Cardiac muscle cell (in vitro differentiated cells and primary cell): ENCODE results near the gene GNPTAB. TPM values are rescaled to one million over a fixed set of nuclear protein-coding genes. Genes with fewer than 3 reads are reported as not detected.

Experiments
- DNase-seq, 2 donors: peaks; one replicate each; pipeline versions ENCODE4 v3.0.0 to v3.0.0-alpha.2; 2010 to 2017; ENCODE audit warnings: low read depth in 1 of 2, low spot score in 1 of 2
- H3K27ac ChIP-seq: fragments of 200-600 bp; sonication (generic); 2 replicates; pipeline ENCODE4 v1.5.1; 2016
- H3K27me3 ChIP-seq: fragments of 200-600 bp; sonication (generic); 2 replicates; pipeline ENCODE4 v1.6.0; 2016; ENCODE audit warnings: control low read depth
- H3K36me3 ChIP-seq: fragments of 200-600 bp; sonication (generic); 2 replicates; pipeline ENCODE4 v1.5.1; 2016; ENCODE audit warnings: control low read depth
- H3K4me1 ChIP-seq: fragments of 200-600 bp; sonication (generic); 2 replicates; pipeline ENCODE4 v1.8.1; 2017; ENCODE audit warnings: low read depth, mild to moderate bottlenecking, mixed run types
- H3K4me3 ChIP-seq: fragments of 200-600 bp; sonication (generic); 2 replicates; pipeline ENCODE4 v1.5.1; 2016; ENCODE audit warnings: mild to moderate bottlenecking
- H3K9me3 ChIP-seq: fragments of 200-600 bp; sonication (generic); 2 replicates; pipeline ENCODE4 v1.5.1; 2017; ENCODE audit warnings: low read depth, mild to moderate bottlenecking, control low read depth
- polyA plus RNA-seq: library from polyadenylated mRNA; unstranded; fragments of >200 nt; fragmentation: Nextera tagmentation; extraction: Ambion mirVana; gene quantifications from 2 replicates; pipeline ENCODE4 v1.2.1, GENCODE V29; 2016
- total RNA-seq: library from RNA; depleted of rRNA; stranded (reverse); fragments of >200 nt; gene quantifications from 2 replicates; pipeline ENCODE4 v1.2.3, GENCODE V29; 2016
- TF ChIP-seq, protein P1 (sequence below): IDR thresholded peaks from 2 replicates; pipeline ENCODE4 v1.5.1; 2012; ENCODE audit warnings: low read depth, mild to moderate bottlenecking, low read length

GNPTAB gene
- total and polyA plus RNA-seq, 2 experiments from 2014 or later, result 4.0 to 6.2 TPM

DNA sequence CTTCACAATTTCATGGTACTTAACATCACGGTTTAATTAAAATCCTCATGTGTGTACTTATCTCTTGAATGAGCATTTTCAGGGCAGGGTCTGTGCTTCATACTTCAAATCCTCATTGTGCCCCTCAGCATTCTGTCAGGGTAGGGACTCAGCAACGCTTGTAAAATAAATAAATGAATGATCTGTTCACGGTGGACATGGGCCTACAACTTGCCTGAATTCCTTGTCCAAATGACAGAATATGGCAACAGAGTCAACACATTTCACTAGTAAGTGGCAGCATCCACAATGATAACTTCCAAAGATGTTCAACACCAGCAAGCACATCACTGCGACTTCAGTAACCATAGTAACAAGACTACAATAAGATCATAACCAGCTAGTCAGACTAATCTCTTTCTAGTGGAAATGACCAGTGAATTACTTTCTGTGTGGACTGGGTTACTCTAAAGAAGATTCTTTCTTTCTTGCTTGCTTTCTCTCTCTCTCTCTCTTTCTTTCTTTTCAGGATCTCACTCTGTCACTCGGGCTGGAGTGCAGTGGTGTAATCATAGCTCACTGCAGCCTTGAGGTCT is 14.5 kb upstream of the GNPTAB start:
- H3K4me1 ChIP-seq, result no peaks in the 10 kb centered on the region
- H3K27ac ChIP-seq, result no peak overlapping the region
- H3K36me3 ChIP-seq, result no peaks in the 10 kb centered on the region
- no peaks in the 10 kb centered on the region for H3K27me3 ChIP-seq
- TF ChIP-seq, protein P1, sequence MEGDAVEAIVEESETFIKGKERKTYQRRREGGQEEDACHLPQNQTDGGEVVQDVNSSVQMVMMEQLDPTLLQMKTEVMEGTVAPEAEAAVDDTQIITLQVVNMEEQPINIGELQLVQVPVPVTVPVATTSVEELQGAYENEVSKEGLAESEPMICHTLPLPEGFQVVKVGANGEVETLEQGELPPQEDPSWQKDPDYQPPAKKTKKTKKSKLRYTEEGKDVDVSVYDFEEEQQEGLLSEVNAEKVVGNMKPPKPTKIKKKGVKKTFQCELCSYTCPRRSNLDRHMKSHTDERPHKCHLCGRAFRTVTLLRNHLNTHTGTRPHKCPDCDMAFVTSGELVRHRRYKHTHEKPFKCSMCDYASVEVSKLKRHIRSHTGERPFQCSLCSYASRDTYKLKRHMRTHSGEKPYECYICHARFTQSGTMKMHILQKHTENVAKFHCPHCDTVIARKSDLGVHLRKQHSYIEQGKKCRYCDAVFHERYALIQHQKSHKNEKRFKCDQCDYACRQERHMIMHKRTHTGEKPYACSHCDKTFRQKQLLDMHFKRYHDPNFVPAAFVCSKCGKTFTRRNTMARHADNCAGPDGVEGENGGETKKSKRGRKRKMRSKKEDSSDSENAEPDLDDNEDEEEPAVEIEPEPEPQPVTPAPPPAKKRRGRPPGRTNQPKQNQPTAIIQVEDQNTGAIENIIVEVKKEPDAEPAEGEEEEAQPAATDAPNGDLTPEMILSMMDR, result no peak
- H3K4me3 ChIP-seq, result no peak overlapping the region
- H3K9me3 ChIP-seq, result no peaks in the 10 kb centered on the region
- no peak for DNase-seq

DNA sequence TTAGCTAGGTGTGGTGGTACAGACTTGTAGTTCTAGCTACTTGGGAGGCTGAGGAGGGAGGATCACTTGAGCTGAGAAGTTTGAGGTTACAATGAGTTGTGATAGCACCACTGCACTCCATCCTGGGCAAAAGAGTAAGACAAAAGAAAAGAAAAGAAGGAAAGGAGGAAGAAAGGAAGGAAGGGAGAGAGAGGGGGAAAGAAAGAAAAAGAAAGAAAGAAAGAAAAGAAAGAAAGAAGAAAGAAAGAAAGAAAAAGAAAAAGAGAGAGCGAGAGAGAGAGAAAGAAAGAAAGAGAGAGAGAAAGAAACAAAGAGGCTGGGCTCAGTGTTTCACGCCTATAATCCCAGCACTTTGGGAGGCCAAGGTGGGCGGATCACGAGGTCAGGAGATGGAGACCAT is 10.3 kb upstream of the GNPTAB start:
- TF ChIP-seq, protein P1, result no peak
- H3K4me3 ChIP-seq, result no peak overlapping the region
- H3K36me3 ChIP-seq, result no peaks in the 10 kb centered on the region
- no peak for DNase-seq
- H3K4me1 ChIP-seq, result no peaks in the 10 kb centered on the region
- H3K27me3 ChIP-seq, result no peaks in the 10 kb centered on the region
- H3K27ac ChIP-seq, result no peak overlapping the region
- H3K9me3 ChIP-seq, result no peaks in the 10 kb centered on the region

DNA sequence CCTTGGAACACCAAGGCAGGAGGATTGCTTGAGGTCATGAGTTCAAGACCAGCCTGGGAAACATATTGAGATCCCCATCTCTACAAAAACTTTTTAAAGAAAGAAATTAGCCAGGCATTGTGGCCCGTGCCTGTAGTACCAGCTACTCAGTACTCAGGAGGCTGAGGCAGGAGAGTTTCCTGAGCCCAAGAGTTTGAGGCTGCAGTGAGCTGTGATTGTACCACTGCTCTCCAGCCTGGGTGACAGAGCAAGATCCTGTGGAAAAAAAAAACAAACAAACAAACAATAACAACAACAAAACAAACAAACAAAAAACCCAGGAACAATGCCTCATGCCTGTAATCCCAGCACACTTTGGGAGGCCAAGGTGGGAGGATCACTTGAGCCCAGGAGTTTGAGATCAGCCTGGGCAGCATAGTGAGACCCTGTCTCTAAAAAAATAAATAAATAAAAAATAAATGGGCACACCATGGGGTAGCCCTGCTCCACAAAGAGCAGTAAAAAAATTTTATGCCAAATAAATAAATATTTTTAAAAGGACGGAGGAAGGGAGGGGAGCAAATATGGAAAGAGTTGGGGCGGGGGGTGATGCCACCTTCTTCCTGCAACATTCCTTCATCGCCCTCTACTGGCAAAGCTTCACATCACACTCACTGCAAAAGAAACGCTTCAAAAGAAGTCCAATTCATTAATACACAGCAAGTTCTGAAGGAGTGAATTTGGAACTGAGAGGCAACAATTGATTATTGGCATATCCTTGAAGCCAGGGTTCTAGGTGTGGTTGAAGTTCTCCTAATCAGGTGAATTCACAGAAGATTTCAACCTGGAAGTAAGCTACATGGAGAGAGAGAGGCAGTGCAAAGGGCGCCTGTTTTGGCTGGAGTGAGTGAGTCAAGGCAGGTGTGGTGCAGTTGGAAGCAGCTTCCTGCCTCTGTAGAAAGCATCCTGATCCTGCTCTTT is 8.8 kb upstream of the GNPTAB start:
- Histone ChIP-seq H3K4me1 (no peaks in the 10 kb centered on the region), H3K9me3 (no peaks in the 10 kb centered on the region), H3K4me3 (no peak overlapping the region), H3K36me3 (no peaks in the 10 kb centered on the region), H3K27me3 (no peaks in the 10 kb centered on the region), H3K27ac (no peak overlapping the region)
- TF ChIP-seq, protein P1, result peak; percentile 91
- DNase-seq, result peak; percentile 60 to 78

DNA sequence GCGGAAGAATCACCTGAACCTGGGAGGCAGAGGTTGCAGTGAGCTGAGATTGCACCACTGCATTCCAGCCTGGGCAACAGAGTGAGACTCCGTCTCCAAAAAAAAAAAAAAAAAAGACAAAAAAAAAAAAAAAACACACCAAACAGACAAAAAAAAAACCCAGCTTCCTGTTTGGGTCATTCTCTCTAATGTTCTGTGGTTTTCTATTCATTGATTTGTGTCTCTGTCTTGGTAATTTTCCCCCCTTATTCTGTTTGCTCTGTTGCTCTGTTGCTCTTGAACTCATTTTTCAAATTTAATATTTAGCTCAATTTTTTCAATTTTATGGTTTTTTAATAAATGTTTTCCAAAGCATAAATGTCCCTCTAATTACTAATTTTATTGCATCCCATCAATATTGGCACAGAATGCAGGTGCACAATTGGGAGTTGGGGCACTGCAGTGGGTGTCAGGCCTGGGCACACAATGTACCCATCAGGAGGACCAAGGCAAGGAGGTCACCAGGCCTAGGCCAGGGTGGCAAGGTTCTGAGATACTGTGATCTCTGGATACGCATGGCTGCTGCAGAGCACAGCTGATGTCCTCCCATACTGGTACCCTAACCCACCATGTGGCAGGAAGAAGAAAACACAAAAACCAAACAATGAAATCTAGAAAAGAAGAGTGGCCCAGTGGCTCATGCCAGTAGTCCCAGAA is 8.0 kb upstream of the GNPTAB start:
- Histone ChIP-seq H3K27me3 (no peaks in the 10 kb centered on the region), H3K9me3 (no peaks in the 10 kb centered on the region), H3K4me3 (no peak overlapping the region), H3K27ac (no peak overlapping the region), H3K36me3 (no peaks in the 10 kb centered on the region), H3K4me1 (no peaks in the 10 kb centered on the region)
- TF ChIP-seq, protein P1, result no peak
- no peak for DNase-seq

DNA sequence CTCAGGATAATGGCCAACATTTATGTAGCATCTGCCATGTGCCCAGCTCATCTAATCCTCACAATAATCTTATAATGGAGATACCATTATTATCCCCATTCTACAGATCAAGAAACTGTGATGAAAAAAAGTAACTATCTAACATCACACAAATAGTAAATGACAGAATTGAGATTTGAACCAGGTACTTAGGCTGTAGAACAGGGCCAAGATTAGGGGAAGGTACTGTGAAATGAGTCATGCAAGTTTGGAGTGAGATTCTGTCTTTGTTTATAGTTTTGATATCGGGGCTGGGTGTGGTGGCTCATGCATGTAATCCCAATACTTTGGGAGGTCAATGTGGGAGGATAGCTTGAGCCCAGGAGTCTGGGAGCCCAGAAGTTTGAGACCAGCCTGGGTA is 1.3 kb upstream of the GNPTAB start:
- no peaks in the 10 kb centered on the region for H3K9me3 ChIP-seq
- H3K36me3 ChIP-seq, result no peaks in the 10 kb centered on the region
- DNase-seq, result no peak
- TF ChIP-seq, protein P1, result no peak
- no peak overlapping the region for H3K4me3 ChIP-seq
- H3K4me1 ChIP-seq, result no peaks in the 10 kb centered on the region
- H3K27me3 ChIP-seq, result no peaks in the 10 kb centered on the region
- H3K27ac ChIP-seq, result no peak overlapping the region
